NCI-H226 (cell line): Measurements from ENCODE around the gene ZNF500.

ENCODE experiments used
- DNase-seq: peaks from one replicate; pipeline ENCODE4 v3.0.0-alpha.2; 2015

ZNF500 gene

DNA sequence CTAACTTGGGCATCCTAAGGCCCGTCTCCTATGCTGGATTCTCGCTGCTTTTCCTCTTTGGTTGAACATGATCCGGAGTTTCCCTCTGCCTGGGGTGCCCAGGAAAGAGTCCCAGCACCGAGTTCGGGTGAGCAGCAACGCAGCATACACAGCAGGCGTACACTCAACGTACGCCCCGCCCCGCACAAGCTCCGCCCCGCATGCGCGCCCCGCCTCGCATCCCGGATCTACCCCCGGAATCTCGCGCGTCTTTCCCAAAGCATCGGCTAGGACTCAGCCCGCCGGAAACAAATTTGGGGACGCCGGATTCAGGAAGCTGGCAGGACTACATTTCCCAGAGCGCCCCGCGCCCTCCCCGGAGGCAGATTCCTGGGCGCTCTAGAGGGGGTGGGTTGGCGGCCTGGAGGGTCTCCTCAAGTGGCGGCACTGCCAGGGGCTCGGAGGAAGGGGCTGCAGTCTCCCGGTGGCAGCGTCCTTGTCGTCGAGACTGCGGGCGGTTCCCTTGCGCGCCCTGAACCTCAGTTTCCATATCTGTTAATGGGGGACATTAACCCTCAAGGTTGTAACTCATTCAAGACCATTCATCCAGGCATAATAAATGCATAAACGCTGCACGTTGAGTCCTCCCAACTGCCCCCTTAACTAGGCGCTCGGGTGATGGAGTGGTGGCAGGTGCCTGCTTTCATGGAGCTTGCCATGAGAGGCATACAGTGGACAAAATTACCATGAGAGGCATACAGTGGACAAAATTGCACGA is 1.8 kb upstream of the ZNF500 start:
- DNase-seq = peak; percentile 93

DNA sequence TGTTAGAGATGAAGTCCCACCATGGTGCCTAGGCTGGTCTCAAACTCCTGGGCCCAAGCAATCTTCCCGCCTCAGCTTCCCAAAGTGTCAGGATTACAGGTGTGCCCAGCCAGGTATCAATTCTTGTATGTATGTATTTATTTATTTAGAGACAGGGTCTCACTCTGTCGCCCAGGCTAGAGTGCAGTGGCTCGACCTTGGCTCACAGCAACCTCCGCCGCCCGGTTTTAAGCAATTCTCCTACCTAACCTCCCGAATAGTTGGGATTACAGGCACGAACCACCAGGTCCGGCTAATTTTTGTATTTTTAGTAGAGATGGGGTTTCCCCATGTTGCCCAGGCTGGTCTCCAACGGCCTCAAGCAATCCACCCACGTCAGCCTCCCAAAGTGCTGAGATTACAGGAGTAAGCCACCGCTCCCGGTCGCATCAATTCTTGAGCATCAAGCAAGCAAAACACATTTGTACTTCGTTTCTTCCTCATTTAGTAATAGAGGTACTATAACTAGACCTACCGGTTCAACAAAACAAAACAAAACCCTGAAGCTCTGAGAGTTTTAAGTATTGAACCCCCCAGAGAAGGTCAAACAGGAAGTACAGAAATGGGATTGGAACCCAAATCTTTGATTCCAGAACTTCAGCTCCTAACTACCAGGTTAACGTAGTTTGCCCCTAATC is 1.0 kb upstream of the ZNF500 start:
- DNase-seq = peak; percentile 39

DNA sequence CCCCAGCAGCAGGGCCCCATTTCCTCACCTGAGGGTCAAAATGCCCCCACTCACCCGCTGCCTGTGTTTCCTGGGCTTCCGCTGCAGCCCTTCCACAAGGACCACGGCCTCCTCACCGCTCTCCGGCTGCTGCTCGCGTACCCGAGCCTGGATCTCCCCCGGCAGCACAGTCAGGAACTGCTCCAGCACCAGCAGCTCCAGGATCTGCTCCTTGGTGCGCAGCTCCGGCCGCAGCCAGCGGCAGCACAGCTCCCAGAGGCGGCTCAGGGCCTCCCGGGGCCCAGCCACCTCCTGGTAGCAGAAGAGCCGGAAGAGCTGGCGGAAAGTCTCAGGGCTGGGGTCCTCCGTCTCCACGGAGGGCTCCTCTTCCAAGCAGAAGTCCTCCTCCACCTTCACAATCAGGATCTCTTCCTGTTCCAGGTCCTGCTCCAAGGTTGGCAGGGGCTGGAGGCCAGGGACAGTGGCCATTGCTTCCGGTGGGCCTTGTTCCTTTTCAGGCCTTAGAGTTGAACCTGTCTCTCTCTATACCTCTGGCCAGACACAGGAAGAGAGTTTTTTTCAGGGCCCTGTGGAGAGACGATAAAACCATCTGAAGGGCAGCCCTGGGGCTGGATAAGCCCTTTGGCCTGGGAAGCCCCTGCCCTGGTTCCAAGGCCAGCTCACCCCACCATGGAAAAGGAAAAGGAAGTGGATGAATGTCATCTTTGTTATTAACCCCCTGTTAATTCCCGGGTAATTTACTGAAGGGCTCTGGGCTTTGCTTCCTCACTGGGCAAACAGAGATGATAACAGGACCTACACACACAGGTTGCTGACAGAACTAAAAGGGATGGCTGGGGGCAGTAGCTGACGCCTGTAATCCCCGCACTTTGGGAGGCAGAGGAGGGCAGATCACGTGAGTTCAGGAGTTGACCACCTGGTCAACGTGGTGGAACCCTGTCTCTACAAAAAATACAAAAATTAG is 1.2 kb downstream of the ZNF500 start:
- no peak for DNase-seq

DNA sequence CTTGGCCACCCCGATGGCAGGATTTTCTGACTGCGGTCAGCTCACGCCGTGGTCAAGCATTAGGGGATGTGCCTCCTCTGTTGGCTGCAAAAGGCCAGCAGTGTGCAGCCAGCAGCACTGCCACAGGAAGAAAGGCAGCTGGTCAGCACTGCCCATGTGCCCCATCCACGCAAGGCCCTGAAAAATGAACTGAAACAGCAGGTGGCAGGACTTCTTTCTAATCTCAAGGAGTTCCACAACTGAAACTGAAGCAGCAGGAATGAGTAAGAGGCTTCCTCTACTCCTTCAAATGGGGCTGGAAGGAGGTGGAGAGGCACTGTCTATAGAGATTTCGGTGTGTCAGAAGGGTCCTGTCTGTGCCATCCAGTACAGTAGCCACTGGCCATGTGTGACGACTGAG is 3.2 kb downstream of the ZNF500 start:
- DNase-seq = no peak

DNA sequence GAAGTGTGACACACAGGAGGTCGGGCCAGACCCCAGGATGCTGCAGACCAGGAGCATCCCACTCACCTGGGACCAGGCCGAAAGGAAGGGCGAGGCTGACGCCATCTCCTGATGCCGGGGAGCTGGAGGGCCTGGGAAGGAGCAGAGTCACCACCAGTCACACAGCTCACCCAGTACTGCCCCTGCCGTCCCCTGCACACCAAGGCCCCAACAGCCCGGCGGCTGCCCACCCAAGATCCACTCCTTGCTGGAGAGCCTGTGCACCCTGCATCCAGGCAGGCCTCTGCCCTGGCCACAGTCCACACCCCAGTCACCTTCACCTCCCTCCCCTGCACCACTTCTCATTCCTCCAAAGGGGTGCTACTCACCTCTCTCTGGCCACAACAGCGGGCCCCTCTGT is 4.8 kb downstream of the ZNF500 start:
- DNase-seq = no peak

DNA sequence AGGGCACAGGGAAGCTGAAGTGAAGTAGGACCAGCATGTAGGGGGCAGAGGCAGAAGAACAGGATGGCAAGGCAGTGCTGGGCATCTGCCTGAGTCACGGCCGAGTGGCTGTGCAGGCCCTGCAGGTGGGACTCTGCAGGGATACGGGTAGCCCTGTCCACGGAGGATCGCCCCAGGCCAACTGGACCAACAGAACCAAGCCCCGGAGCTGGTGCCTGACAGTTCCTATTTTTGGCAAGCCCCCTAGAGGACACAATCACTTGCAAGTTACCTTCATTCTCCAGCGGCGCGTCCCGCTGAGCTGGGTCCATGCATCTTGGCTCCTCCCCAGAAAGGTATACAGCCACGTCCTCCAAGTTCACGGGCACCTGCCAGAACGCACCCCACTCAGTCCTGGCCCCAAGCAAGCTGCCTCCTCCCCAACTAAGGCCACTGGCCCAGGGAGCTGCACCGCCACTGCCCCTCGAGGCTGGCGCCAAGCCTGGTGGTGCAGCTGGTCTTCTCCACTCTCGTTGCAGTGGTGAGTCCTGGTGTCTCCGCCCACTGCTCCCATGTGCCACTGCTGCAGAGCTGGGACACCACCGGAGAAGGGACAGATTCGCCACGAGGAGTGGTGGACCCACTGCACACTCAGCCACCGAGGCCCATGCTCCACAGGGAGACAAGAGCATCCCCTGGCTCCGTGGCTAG is 6.6 kb downstream of the ZNF500 start:
- DNase-seq = no peak

DNA sequence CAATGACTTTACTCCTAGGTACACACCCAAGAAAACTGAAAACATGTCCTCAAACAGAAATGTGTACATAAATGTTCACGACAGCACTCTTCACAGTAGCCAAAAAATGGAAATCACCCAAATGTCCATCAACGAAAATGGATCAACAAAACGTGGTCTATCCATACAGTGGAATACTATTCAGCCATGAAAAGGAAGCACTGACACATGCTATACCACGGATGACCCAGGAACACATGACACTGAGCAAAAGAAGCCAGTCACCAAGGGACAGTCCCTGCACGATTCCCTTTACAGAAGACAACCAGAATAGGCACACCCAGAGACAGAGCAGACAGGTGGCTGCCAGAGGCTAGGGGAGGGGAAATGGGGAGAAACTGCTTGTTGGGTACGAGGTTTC is 11.3 kb downstream of the ZNF500 start:
- no peak for DNase-seq

DNA sequence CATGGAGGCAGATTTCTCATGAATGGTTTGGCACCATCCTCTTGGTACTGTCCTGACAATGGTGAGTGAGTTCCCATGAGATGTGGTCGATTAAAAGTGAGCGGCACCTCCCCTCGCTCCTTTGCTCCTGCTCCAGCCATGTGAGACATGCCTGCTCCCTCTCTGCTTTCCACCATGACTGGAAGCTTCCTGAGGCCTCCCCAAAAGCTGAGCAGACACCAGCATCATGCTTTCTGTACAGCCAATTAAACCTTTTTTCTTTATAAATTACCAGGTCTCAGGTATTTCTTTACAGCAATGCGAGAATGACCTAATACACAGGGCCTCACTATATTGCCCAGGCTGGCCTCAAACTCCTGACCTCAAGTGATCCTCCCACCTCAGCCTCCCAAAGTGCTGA is 12.1 kb downstream of the ZNF500 start:
- DNase-seq = no peak

DNA sequence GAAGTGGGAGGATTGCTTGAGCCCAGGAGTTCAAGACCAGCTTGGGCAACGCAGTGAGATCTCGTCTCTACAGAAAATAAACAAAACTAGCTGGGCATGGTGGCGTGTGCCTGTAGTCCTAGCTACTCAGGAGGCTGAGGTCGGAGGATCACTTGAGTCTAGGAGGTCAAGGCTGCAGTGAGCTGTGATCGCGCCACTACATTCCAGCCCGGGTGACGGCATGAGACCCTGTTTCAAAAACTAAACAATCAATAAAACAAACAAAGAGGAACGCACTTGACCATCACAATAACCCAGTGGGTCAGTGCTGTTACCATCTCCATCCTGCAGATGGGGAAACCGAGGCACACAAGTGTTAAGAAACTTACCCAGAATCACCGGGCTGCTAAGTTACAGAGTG is 13.7 kb downstream of the ZNF500 start:
- no peak for DNase-seq

DNA sequence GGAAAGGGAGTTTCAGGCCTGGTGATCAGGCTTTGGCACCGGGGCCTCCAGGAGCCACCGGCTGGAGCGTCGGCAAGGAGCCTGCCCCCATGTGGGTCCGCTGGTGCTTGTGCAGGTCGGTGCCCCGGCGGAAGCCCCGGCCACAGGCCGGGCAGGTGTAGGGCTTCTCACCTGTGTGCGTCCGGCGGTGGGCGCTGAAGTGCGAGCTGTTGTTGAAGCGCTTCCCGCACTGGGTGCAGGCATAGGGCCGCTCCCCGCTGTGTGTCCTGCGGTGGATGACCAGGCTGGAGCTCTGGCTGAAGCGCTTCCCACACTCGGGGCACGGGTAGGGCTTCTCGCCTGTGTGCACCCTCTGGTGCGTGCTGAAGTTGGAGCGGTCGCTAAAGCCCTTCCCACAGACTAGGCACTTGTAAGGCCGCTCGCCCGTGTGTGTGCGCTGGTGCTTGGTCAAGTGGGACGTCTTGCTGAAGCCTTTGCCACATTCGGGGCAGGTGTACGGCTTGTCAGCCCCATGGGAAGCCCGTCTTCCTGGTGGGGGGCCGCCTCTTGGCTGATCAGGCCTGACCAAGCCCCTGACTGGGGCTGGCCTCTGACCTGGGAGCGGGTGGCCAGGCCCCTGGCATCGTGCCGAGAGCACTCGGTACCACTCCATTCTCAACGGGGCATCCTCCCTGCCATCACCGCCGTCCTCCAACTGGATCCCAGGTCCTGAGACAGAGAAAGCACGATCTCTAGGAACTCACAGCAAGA is 14.4 kb downstream of the ZNF500 start:
- no peak for DNase-seq

DNA sequence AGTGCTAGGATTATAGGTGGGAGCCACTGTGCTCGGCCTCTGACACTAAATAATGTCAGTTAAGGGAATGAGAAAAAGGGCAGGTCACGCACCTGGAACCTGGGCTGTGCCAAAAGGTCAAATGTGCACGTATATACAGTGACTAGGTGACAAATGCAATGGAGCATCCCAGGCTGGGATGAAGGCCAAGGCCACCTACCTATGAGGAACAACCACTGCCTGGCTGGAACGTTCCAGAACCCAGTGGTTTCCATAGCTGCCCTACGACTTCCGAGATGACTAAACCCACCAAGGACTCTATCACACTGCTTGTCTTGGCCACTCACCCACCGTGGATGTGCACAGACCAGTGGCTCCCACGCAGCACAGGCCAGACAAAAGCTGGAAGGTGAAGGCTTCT is 16.1 kb downstream of the ZNF500 start:
- no peak for DNase-seq

DNA sequence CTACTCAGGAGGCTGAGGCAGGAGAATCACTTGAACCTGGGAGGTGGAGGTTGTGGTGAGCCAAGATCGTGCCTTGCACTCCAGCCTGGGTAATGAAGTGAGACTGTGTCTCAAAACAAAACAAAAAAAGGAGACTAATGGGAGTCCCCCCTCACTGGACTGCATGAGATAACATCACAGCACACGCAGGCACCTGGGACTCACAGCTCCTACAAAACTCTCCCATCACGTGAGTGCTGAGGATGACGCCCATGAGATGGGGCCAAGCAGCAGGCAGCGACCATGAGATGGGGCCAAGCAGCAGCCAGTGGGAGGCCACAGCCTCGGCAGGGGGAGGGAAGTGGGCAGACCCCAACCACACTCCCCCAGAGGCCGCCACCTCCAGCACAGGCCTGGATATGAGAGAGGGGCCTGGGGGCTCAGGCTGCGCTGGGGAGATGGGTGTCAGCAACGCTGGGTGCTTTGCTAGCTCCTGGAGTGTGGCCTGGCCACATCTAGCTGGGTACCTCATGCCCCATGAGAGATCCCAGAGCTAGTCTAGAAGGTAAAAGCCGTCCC is 17.2 kb downstream of the ZNF500 start:
- DNase-seq = no peak

DNA sequence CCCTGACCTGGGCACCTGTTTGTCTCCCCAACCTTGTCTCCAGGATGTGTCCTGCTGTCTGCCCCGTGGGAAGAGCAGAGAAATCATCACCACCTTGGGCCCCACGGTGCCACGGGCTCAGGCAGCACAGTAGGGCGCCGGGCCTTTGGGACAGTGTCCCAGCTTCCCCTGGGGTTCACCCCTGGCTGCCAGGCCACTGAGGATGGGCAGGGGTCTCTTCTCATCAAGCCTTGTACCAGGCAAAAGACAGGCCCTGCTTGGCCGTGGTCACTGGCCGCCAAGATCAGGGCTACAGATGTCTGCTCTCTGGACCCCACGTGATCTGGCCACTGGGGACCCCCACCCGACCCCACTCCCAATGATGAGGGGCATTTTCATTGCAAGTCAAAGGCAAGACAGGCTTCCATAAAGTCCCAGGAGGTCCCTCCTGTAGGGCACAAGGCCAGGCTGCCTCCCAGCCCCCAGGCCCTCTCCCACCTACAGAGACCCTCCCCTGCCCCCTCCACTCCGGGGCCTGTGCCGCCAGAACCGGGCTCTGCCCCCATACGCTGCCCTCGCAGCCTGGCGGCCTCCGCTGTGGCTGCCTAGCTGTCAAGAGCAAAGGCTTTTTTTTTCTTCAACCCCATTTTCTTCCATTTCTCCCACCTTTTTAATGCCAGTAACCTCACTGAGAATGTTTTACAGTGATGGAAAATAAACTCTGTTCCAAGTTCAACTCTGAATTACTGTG is 18.1 kb downstream of the ZNF500 start:
- DNase-seq = no peak

DNA sequence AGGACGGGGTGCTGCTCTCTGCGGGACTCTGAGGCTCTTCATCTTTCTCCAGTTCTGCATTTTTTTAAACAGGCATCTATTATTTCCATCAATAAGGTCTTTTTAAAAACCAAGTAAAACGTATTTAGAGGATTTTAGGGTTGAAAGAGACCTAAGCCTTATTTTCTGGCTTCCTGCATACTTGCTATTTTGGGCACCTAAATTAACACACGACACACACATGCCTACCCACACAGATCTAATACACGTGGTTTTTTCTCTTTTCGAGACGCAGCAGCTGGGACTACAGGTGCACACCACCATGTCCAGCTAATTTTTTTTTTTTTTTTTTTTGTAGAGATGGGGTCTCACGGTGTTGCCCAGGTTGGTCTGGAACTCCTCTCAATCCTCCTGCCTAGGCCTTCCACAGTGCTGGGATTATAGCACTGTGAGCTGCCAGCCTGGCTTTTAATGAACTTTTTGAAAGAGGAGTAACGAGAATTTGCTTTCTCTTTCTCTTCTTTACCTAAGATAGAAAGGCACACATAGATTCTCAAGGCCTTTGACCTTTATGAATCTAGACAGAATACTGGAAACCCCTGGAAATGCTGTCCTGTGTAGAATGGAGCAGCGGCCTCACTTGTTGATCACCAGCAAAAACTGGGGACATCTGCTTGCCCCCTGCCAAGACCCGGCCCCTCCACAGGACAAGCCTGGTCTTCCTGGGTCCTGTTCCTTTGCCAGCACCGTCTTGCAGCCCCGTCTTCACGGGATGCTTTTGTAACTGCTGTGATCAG is 18.9 kb downstream of the ZNF500 start:
- DNase-seq = no peak

DNA sequence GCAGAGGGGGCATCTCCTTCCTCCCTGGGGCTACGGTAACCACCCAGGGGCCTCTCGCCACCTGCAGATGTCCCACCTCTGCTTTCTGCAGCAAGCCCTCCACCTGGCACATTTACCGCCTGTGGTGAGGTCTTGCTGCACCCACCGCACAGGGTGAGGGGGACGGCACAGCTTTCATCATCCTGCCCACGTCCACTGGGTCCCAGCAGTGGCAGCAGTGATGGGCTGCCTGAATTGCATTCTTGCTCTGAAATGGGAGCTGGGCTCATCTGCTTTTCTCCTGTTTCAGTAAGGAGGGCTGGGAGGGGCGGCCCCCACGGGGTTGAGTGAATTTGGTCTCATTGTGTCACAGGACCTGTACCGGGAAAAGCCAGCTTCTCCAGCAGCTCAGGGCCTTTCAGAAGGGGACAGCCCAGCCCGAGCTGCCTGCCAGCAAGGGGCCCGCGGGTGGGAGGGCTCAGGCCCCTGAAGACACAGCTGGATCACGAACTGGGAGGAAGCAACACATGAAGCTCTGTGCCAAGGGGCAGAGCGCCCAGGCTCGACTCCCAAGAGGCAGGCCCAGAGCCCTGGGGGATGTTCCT is 19.9 kb downstream of the ZNF500 start:
- no peak for DNase-seq

DNA sequence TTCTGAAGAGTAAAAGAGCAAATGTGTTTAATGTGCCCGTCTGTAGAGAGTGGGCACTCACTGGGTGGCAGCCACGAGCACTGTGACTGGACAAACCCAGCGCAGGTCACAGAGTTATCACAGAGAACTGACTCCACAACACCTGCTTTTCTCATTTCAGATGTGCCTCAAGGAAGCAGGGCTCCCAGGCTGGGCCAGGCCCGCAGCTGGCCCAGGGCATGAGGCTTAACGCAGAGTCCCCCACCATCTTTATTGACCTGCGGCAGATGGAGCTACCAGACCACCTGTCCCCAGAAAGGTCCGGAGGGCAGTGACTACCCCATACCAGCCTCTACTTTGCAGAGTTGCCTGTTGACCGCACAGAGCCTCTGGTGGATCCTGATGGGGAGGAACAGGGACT is 20.7 kb downstream of the ZNF500 start:
- DNase-seq = no peak

DNA sequence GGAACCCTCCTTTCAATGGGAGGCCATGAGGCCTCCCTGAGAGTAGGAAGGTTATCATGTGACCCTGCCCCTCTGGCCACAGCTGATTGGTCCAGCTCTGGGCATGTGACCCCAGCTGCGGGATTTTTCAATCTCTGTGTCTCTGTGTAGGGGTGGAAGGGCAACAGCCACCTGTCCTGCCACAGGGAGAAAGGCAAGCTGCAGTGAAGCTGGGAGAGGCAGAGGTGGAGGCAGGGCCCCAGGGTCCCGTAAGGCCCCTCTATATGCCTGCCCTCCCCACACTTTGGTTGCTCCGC is 21.7 kb downstream of the ZNF500 start:
- no peak for DNase-seq

DNA sequence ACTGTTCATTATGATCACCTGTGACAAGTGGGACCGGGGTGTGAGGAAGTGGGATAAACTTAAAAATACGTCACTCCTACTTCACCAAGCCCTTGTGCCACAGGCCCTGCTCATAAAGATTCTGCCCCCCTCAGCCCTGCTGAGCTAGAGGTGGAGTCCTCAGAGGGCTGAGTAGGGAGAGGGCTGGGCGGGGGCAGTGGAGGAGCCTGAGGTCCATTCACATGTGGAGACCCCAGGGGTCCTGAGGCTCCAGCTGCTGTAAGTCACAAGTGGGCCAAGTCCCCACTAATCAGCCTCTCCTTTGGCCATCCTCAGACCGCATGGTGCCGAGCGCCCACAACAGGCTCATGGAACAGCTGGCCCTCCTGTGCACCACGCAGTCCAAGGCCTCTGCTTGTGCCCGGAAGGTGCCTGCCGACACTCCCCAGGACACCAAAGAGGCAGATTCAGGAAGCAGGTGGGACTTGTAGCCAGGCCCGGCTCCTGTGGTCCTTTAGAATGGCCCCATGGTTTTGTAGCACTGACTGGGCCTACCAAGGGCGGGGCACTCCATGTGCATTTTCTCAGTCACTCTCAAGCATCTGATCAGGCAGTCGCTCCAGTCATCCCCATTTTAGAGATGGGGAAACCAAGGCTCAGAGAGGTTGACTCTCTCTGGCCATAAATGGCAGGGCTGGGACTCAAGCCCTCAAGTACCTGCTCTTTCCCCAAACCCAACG is 22.2 kb downstream of the ZNF500 start:
- DNase-seq = no peak

DNA sequence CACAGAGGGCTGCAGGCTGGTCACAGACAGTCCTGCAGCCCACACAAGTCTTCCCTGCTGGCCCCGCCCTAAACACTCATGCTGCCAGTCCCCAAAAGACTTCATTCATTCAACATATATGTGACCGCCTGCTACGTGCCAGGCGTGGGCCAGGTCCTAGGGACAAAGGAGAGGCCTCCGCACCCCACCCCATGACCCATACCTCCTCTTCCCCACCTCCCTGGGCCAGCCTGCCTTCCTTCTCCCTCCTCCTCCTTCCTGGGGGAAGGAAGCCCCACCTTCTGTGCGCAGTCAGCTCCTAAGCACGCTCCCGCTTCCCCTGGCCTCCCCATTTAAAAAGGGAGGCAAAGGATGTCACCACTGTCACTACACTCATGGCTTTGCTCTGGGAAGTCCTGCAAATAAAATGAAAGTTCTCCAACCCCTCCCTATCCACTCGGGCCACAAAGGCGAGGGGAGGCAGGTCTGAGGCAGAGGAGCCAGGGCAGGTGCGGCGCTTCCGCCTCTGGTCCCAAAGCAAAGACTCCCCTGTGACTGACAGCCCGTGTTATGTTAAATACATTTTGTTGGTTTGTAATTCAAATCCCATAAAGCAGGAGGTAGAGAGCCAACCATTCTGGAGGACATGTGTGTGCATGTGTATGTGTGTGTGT is 23.6 kb downstream of the ZNF500 start:
- no peak for DNase-seq
